ENCODE results near the gene EVX2. TPM values are rescaled to one million over a fixed set of nuclear protein-coding genes. Genes with fewer than 3 reads are reported as not detected.

The EVX2 gene
- total and polyA plus RNA-seq, 2 of the 13 experiments (the other 11 are each of a cell fraction or from before 2014, with no cell fraction given), result not detected

GRCh38 chr2:176130957-176131847 is 47.4 kb upstream of the EVX2 start:
- Histone ChIP-seq H3K79me2 (ENCODE audit: insufficient read depth, low read length) (no peaks in the 10 kb centered on the region), H3K9me3 (ENCODE audit: low read length) (no peaks in the 10 kb centered on the region), H3K27me3 (ENCODE audit: control insufficient read depth in 1 of 2, insufficient read depth in 2 of 2, low read length in 2 of 2) (peaks cover 10 to 81% of the 10 kb centered on the region in 2 experiments), H3K4me2 (ENCODE audit: low read depth, low read length) (no peak overlapping the region), H3K4me1 (ENCODE audit: insufficient read depth, low read length) (no peaks in the 10 kb centered on the region), H2AFZ (ENCODE audit: low read length) (no peak overlapping the region), H3K27ac (ENCODE audit: extremely low read length, insufficient read depth, low read length) (no peak overlapping the region), H3K9ac (ENCODE audit: insufficient read depth, low read depth, low read length) (no peak overlapping the region), H3K36me3 (replicated peaks in 1 of 2; ENCODE audit: control insufficient read depth in 1 of 2, insufficient read depth in 2 of 2, low read length in 2 of 2) (no peaks in the 10 kb centered on the region), H3K4me3 (replicated peaks in 1 of 3; ENCODE audit: insufficient read depth in 1 of 3, low read depth in 2 of 3, low read length in 3 of 3) (no peak overlapping the region), H4K20me1 (ENCODE audit: insufficient read depth, low read length) (no peaks in the 10 kb centered on the region)
- FAIRE-seq, result no peak
- ChIA-PET CTCF (ENCODE audit: low intra/inter-chr PET ratio, low total read pairs) (no interaction called here), POLR2A (no interaction called here)
- WGBS (ENCODE audit: low lambda C conversion rate), result 12% methylated on average over 15 of the region's 15 CpGs
- intact Hi-C loops (cut with micrococcal nuclease; ENCODE audit: unreplicated experiment), result no loop called here
- in situ Hi-C loops (cut with HindIII; ENCODE audit: extremely low pct_ligation_motif_present, low pct_unique_long_range_greater_than_20kb), result no loop called here
- no peak for ATAC-seq
- no peak for DNase-seq (ENCODE audit: low spot score)
- no TSS peak for BruUV-seq (replicated peaks)
- no peak for TF ChIP-seq NRL (CRISPR knock-in tag; IDR thresholded peaks at IDR 0.05; ENCODE audit: borderline replicate concordance)
- no peak for TF ChIP-seq SMC3 (IDR thresholded peaks at IDR 0.05; ENCODE audit: low read length)
- TF ChIP-seq ZNF263 (CRISPR knock-in tag; IDR thresholded peaks at IDR 0.05), result no peak
- TF ChIP-seq FOXC1 (CRISPR knock-in tag; IDR thresholded peaks at IDR 0.05; ENCODE audit: borderline replicate concordance), result no peak
- TF ChIP-seq ZKSCAN8 (CRISPR knock-in tag; IDR thresholded peaks at IDR 0.05; ENCODE audit: borderline replicate concordance), result no peak
- TF ChIP-seq RXRB (CRISPR knock-in tag; IDR thresholded peaks at IDR 0.05; ENCODE audit: borderline replicate concordance), result no peak
- no peak for TF ChIP-seq POGZ (CRISPR knock-in tag; IDR thresholded peaks at IDR 0.05)
- no peak for TF ChIP-seq TFE3 (CRISPR knock-in tag; IDR thresholded peaks at IDR 0.05)
- TF ChIP-seq SPEN (CRISPR knock-in tag; IDR thresholded peaks at IDR 0.05; ENCODE audit: low read depth), result no peak
- TF ChIP-seq EHMT2 (IDR thresholded peaks at IDR 0.05; ENCODE audit: borderline replicate concordance, low read depth, low read length), result no peak
- no peak for TF ChIP-seq SMAD1 (CRISPR knock-in tag; IDR thresholded peaks at IDR 0.05; ENCODE audit: borderline replicate concordance, low read depth)
- TF ChIP-seq HINFP (CRISPR knock-in tag; IDR thresholded peaks at IDR 0.05; ENCODE audit: low read depth), result no peak
- TF ChIP-seq ZNF761 (CRISPR knock-in tag; conservative IDR thresholded peaks at IDR 0.05), result no peak
- no peak for TF ChIP-seq ZNF230 (CRISPR knock-in tag; IDR thresholded peaks at IDR 0.05)
- no peak for TF ChIP-seq NFAT5 (CRISPR knock-in tag; IDR thresholded peaks at IDR 0.05)
- TF ChIP-seq KLF16 (CRISPR knock-in tag; IDR thresholded peaks at IDR 0.05), result no peak

All from HepG2 (cell line).